Endodermal cell (in vitro differentiated cells): Measurements from ENCODE around the gene MLXIP. TPM values are rescaled to one million over a fixed set of nuclear protein-coding genes. Genes with fewer than 3 reads are reported as not detected.

Source experiments
- DNase-seq: peaks from one replicate; pipeline ENCODE4 v3.0.0-alpha.2; 2017
- H3K27ac ChIP-seq: 2 replicates; pipeline ENCODE4 v1.5.1; 2013; ENCODE audit warnings: mild to moderate bottlenecking, low read depth, low read length, moderate library complexity
- H3K27me3 ChIP-seq: 2 replicates; pipeline ENCODE4 v1.6.1; 2013; ENCODE audit warnings: mild to moderate bottlenecking, low read length, moderate library complexity; ENCODE audit not compliant: insufficient read depth, control insufficient read depth, poor library complexity, severe bottlenecking
- H3K36me3 ChIP-seq: 2 replicates; pipeline ENCODE4 v1.7.0; 2013; ENCODE audit warnings: mild to moderate bottlenecking, low read length, moderate library complexity; ENCODE audit not compliant: control insufficient read depth, insufficient read depth
- H3K4me1 ChIP-seq: one replicate; pipeline ENCODE4 v1.7.0; 2013; ENCODE audit warnings: low read length; ENCODE audit not compliant: control insufficient read depth, insufficient read depth
- H3K4me3 ChIP-seq: 2 replicates; pipeline ENCODE4 v1.5.1; 2013; ENCODE audit warnings: mild to moderate bottlenecking, low read length, moderate library complexity
- H3K9ac ChIP-seq: 2 replicates; pipeline ENCODE4 v1.6.1; 2013; ENCODE audit warnings: mild to moderate bottlenecking, low read length, moderate library complexity; ENCODE audit not compliant: poor library complexity, severe bottlenecking; ENCODE audit errors: extremely low read depth
- H3K9me3 ChIP-seq: 2 replicates; pipeline ENCODE4 v1.6.1; 2013; ENCODE audit warnings: mild to moderate bottlenecking, low read length, moderate library complexity; ENCODE audit not compliant: control insufficient read depth
- H3K27ac Mint-ChIP-seq: 2 replicates; pipeline ENCODE4 v1.8.0; 2020; ENCODE audit warnings: mixed read lengths
- H3K27me3 Mint-ChIP-seq: 2 replicates; pipeline ENCODE4 v1.8.0; 2021; ENCODE audit warnings: mild to moderate bottlenecking, mixed read lengths; ENCODE audit not compliant: insufficient read depth
- H3K36me3 Mint-ChIP-seq: 2 replicates; pipeline ENCODE4 v1.8.0; 2020; ENCODE audit warnings: low read depth, mixed read lengths
- H3K4me1 Mint-ChIP-seq: 2 replicates; pipeline ENCODE4 v1.8.0; 2020; ENCODE audit warnings: mixed read lengths
- H3K4me3 Mint-ChIP-seq: 2 replicates; pipeline ENCODE4 v1.8.0; 2020; ENCODE audit warnings: mild to moderate bottlenecking, moderate library complexity, mixed read lengths
- H3K9me3 Mint-ChIP-seq: 2 replicates; pipeline ENCODE4 v1.8.0; 2020; ENCODE audit warnings: mild to moderate bottlenecking, mixed read lengths
- WGBS, 2 experiments: methylation state at CpG; one replicate each; pipeline versions ENCODE4 v1.1.5 to v1.1.7; 2013; ENCODE audit warnings: missing lambda C conversion rate in 2 of 2, mixed read lengths in 1 of 2; ENCODE audit not compliant: insufficient coverage in 1 of 2, insufficient read length in 1 of 2; 5-methylcytosine and 5-hydroxymethylcytosine counted together
- total RNA-seq, 2 donors: library from RNA; stranded (reverse); fragmentation: NEBNext Ultra II Directional in 1 of 2; extraction: Animal tissue kit (Norgen Biotek cat#: 25700) in 1 of 2; gene quantifications; 2 replicates in 1 of 2; 3 replicates in 1 of 2; pipeline ENCODE4 v1.2.1, GENCODE V29; 2021
- TF ChIP-seq, protein P1 (sequence below): fragments of 200-600 bp; sonication (generic); conservative IDR thresholded peaks from 2 replicates; pipeline ENCODE4 v1.5.0; 2021; ENCODE audit warnings: antibody characterized with exemption, mild to moderate bottlenecking

Gene MLXIP
- total RNA-seq, 2 donors from 2014 or later = 27.4 to 32.2 TPM

DNA sequence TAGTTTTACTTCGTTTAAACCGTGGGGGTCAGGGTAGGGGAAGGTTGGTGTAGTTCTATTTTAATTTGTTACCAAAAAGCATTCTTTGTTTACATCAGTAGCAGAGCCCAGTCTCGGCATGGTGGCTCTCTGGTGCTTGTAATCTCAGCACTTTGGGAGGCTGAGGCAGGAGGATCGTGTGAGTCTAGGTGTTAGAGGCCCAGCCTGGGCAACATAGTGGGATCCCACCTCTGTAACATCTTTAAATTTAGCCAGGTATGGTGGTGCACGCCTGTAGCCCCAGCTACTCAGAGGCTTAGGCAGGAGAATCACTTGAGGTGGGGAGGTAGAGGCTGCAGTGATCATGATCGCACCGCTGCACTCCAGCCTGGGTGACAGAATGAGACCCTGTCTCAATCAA is 106.5 kb downstream of the MLXIP start:
- WGBS, 2 experiments = 89 to 95% methylated on average over 5 to 7 of the region's 7 CpGs
- no peak overlapping the region for H3K27ac ChIP-seq
- no peak overlapping the region for H3K4me3 Mint-ChIP-seq

DNA sequence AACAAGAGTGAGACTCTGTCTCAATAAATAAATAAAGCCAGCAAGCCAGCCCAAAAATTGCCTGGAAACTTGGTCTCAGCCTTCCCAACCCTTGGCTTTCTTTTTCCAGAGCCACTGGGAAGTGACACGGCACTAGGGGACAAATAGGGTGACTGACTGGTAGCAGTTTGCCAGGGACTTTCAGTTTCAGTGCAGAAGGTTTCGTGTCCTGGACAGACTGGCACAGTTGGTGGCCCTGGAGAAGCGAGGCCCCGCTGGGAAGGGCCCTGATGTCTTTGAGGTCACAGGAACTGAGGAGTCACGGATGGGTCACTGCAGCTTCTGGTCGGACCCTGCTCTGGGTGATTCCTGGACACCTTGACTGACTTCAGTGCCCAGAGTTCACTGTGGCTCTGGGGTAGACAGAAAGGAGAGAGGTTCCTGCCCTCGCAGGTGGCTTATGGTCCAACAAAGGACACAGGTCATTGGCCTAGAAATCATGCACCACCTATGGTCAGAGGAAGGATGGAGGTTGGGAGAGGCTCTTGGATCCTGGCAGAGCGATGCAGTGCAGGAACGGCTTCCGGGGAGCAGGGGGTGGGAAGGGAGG is 107.0 kb downstream of the MLXIP start:
- no peaks in the 10 kb centered on the region for H3K36me3 Mint-ChIP-seq
- Histone ChIP-seq H3K27me3 (peaks cover 12% of the 10 kb centered on the region), H3K9me3 (no peaks in the 10 kb centered on the region), H3K4me1 (no peaks in the 10 kb centered on the region), H3K4me3 (no peak overlapping the region), H3K36me3 (no peaks in the 10 kb centered on the region), H3K9ac (no peak overlapping the region), H3K27ac (no peak overlapping the region)
- TF ChIP-seq, protein P1, sequence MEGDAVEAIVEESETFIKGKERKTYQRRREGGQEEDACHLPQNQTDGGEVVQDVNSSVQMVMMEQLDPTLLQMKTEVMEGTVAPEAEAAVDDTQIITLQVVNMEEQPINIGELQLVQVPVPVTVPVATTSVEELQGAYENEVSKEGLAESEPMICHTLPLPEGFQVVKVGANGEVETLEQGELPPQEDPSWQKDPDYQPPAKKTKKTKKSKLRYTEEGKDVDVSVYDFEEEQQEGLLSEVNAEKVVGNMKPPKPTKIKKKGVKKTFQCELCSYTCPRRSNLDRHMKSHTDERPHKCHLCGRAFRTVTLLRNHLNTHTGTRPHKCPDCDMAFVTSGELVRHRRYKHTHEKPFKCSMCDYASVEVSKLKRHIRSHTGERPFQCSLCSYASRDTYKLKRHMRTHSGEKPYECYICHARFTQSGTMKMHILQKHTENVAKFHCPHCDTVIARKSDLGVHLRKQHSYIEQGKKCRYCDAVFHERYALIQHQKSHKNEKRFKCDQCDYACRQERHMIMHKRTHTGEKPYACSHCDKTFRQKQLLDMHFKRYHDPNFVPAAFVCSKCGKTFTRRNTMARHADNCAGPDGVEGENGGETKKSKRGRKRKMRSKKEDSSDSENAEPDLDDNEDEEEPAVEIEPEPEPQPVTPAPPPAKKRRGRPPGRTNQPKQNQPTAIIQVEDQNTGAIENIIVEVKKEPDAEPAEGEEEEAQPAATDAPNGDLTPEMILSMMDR = no peak
- H3K4me1 Mint-ChIP-seq = no peaks in the 10 kb centered on the region
- H3K27ac Mint-ChIP-seq = no peak overlapping the region
- H3K9me3 Mint-ChIP-seq = no peaks in the 10 kb centered on the region
- peaks cover 24% of the 10 kb centered on the region for H3K27me3 Mint-ChIP-seq
- H3K4me3 Mint-ChIP-seq = no peak overlapping the region
- no peak for DNase-seq
- 91 to 92% methylated on average over 3 to 10 of the region's 10 CpGs for WGBS, 2 experiments

More for the DNA sequence above, 106.5 kb downstream of the MLXIP start:
- Mint-ChIP-seq H3K27ac (no peak overlapping the region), H3K9me3 (no peaks in the 10 kb centered on the region), H3K36me3 (no peaks in the 10 kb centered on the region), H3K4me1 (no peaks in the 10 kb centered on the region), H3K27me3 (peaks cover 26% of the 10 kb centered on the region)
- TF ChIP-seq, protein P1 = no peak
- Histone ChIP-seq H3K4me3 (no peak overlapping the region), H3K36me3 (no peaks in the 10 kb centered on the region), H3K9ac (no peak overlapping the region), H3K9me3 (no peaks in the 10 kb centered on the region), H3K27me3 (peaks cover 12% of the 10 kb centered on the region), H3K4me1 (no peaks in the 10 kb centered on the region)
- no peak for DNase-seq

DNA sequence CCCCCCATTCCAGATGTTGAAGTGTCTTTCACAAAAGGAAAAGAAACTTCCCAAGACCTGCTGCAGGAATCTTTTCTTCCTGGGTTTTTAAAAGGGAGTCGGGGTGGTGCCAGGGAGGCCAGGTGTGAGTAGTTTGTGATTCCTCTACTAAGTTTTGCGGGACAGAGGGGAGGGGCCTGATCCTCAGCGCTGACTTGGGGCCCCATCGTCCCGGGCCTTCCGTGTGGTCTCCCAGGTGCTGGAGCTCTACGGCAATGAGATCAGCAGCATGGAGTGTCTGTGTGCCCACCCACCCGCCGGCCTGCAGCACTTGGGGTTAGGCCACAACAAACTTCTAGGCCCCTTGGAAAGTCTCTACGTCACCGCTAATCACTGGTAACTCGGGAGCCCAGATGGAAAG is 108.9 kb downstream of the MLXIP start:
- Mint-ChIP-seq H3K27ac (no peak overlapping the region), H3K36me3 (no peaks in the 10 kb centered on the region), H3K27me3 (peaks cover 18% of the 10 kb centered on the region), H3K4me3 (no peak overlapping the region), H3K4me1 (no peaks in the 10 kb centered on the region), H3K9me3 (no peaks in the 10 kb centered on the region)
- TF ChIP-seq, protein P1 = no peak
- no peak overlapping the region for H3K27ac ChIP-seq
- H3K9me3 ChIP-seq = no peaks in the 10 kb centered on the region
- no peak overlapping the region for H3K9ac ChIP-seq
- peaks cover 12% of the 10 kb centered on the region for H3K27me3 ChIP-seq
- no peak overlapping the region for H3K4me3 ChIP-seq
- 89 to 100% methylated on average over 5 to 12 of the region's 12 CpGs for WGBS, 2 experiments
- no peaks in the 10 kb centered on the region for H3K36me3 ChIP-seq
- DNase-seq = peak; percentile 55
- H3K4me1 ChIP-seq = no peaks in the 10 kb centered on the region
